GM12878 (cell line): ENCODE measurements around the gene ZNF431. TPM values are rescaled to one million over a fixed set of nuclear protein-coding genes. Genes with fewer than 3 reads are reported as not detected.
"Not testable (repeated sequence)": the region's sequence is repeated elsewhere in the genome, so short reads cannot be mapped to it uniquely, and the experiment has no call there.

Experiments
- ATAC-seq: fragments of 200-7000 bp; cut with Tn5 transposase; 3 replicates; pipeline ENCODE4 v1.9.1; 2020; ENCODE audit warnings: mild to moderate bottlenecking, moderate library complexity
- BruUV-seq: library from RNA; stranded (reverse); fragments of 400-500 nt; replicated peaks from 2 replicates; lab custom pipeline; 2021; lab: Mats Ljungman, UMichigan
- CTCF ChIA-PET: fragments of 300-600 bp; sonication (Branson Sonifier 250); formaldehyde crosslinking; extraction: SDS; loops from one replicate; lab custom pipeline; 2021; ENCODE audit warnings: inconsistent platforms; lab: Yijun Ruan, JAX
- POLR2A ChIA-PET: fragments of 350-600 bp; formaldehyde crosslinking; extraction: SDS; loops from one replicate; lab custom pipeline; 2021; ENCODE audit warnings: inconsistent platforms; lab: Charles Lee
- RAD21 ChIA-PET: fragments of 300-600 bp; sonication (Branson Sonifier 250); formaldehyde crosslinking; loops from one replicate; lab custom pipeline; 2023; ENCODE audit warnings: antibody characterized with exemption; ENCODE audit not compliant: unreplicated experiment; lab: Charles Lee
- SMC1A ChIA-PET: fragments of 300-600 bp; sonication (Branson Sonifier 250); formaldehyde crosslinking; loops from one replicate; lab custom pipeline; 2023; ENCODE audit not compliant: unreplicated experiment, uncharacterized antibody; lab: Charles Lee
- DNase-seq: peaks from one replicate; pipeline ENCODE4 v3.0.0-alpha.2; 2011; ENCODE audit warnings: low read depth, low spot score
- FAIRE-seq: peaks from 3 replicates; lab custom pipeline; 2011; peaks lifted over from hg19 to GRCh38; lab: Jason Lieb, UNC
- H2AFZ ChIP-seq: 2 replicates; pipeline ENCODE4 v1.6.0; 2011; ENCODE audit warnings: low read depth, low read length, control low read depth; ENCODE audit not compliant: control insufficient read depth
- H3K27ac ChIP-seq: 2 replicates; pipeline ENCODE4 v1.5.1; 2011; ENCODE audit warnings: control low read depth; ENCODE audit not compliant: control insufficient read depth, insufficient read depth
- H3K27me3 ChIP-seq, 2 experiments: replicated peaks in 1 of 2; 2 replicates each; pipeline versions ENCODE4 v1.6.0 to v1.6.1; 2011; ENCODE audit warnings: low read length in 1 of 2; ENCODE audit not compliant: control insufficient read depth in 2 of 2, insufficient read depth in 2 of 2
- H3K36me3 ChIP-seq, 2 experiments: 2 replicates each; pipeline ENCODE4 v1.5.1; 2011; ENCODE audit warnings: low read length in 1 of 2; ENCODE audit not compliant: control insufficient read depth in 2 of 2, insufficient read depth in 2 of 2
- H3K4me1 ChIP-seq: 2 replicates; pipeline ENCODE4 v1.6.1; 2011; ENCODE audit warnings: mild to moderate bottlenecking, low read length, moderate library complexity, mixed read lengths; ENCODE audit not compliant: control insufficient read depth, insufficient read depth
- H3K4me2 ChIP-seq: 2 replicates; pipeline ENCODE4 v1.6.0; 2011; ENCODE audit warnings: control low read depth; ENCODE audit not compliant: control insufficient read depth, insufficient read depth
- H3K4me3 ChIP-seq: fragments of 200-600 bp; sonication (generic); 2 replicates; pipeline ENCODE4 v1.5.1; 2016
- H3K79me2 ChIP-seq: 2 replicates; pipeline ENCODE4 v1.6.0; 2011; ENCODE audit warnings: low read length; ENCODE audit not compliant: control insufficient read depth, insufficient read depth
- H3K9ac ChIP-seq: 2 replicates; pipeline ENCODE4 v1.8.0; 2011; ENCODE audit warnings: low read length, control low read depth, mixed read lengths; ENCODE audit not compliant: control insufficient read depth, insufficient read depth
- H3K9me3 ChIP-seq: replicated peaks from 3 replicates; pipeline ENCODE4 v1.5.1; 2011; ENCODE audit warnings: mild to moderate bottlenecking, low read length; ENCODE audit not compliant: control insufficient read depth, insufficient read depth
- H4K20me1 ChIP-seq: 2 replicates; pipeline ENCODE4 v1.6.0; 2011; ENCODE audit not compliant: control insufficient read depth, insufficient read depth
- BRCA1 ChIP-seq: IDR thresholded peaks from 2 replicates; pipeline ENCODE4 v1.6.1; 2011; ENCODE audit warnings: low read depth, low read length, improper control_type of control experiment
- CBX3 ChIP-seq: fragments of 200-600 bp; sonication (generic); IDR thresholded peaks from 2 replicates; pipeline ENCODE4 v1.6.1; 2016; ENCODE audit warnings: low read depth, borderline replicate concordance
- E2F8 ChIP-seq: fragments of 450-650 bp; IDR thresholded peaks from 2 replicates; pipeline ENCODE4 v1.6.1; 2018; ENCODE audit warnings: mild to moderate bottlenecking, low read depth, moderate library complexity; ENCODE audit not compliant: partially characterized antibody
- JUNB ChIP-seq: IDR thresholded peaks from 2 replicates; pipeline ENCODE4 v1.6.1; 2016; ENCODE audit warnings: antibody characterized with exemption, mild to moderate bottlenecking
- NFYA ChIP-seq: IDR thresholded peaks from 2 replicates; pipeline ENCODE4 v1.6.1; 2011; ENCODE audit warnings: low read depth, mild to moderate bottlenecking, low read length, improper control_type of control experiment, borderline replicate concordance
- NR2F1 ChIP-seq: fragments of 450-650 bp; conservative IDR thresholded peaks from 2 replicates; pipeline ENCODE4 v1.6.1; 2017; ENCODE audit warnings: mild to moderate bottlenecking
- PML ChIP-seq: IDR thresholded peaks from 2 replicates; pipeline ENCODE4 v1.6.1; 2012; ENCODE audit warnings: low read length, inconsistent platforms
- SMARCA5 ChIP-seq: fragments of 450-650 bp; IDR thresholded peaks from 2 replicates; pipeline ENCODE4 v1.6.1; 2017; ENCODE audit warnings: mild to moderate bottlenecking
- SPI1 ChIP-seq: IDR thresholded peaks from 2 replicates; pipeline ENCODE4 v1.6.1; 2011; ENCODE audit warnings: low read depth, mild to moderate bottlenecking, low read length, moderate library complexity, borderline replicate concordance; ENCODE audit not compliant: insufficient read depth
- TAF1 ChIP-seq: IDR thresholded peaks from 2 replicates; pipeline ENCODE4 v1.6.1; 2011; ENCODE audit warnings: mild to moderate bottlenecking, low read depth, low read length, borderline replicate concordance
- ZNF274 ChIP-seq: IDR thresholded peaks from one replicate; pipeline ENCODE4 v1.8.0; 2011; ENCODE audit not compliant: insufficient read length, insufficient read depth
- ZNF622 ChIP-seq: fragments of 450-650 bp; IDR thresholded peaks from 2 replicates; pipeline ENCODE4 v1.6.1; 2017; ENCODE audit warnings: mild to moderate bottlenecking, inconsistent platforms
- ZZZ3 ChIP-seq: IDR thresholded peaks from 2 replicates; pipeline ENCODE4 v1.6.1; 2011; ENCODE audit warnings: low read depth; ENCODE audit not compliant: control insufficient read depth, insufficient read length
- whole genome bisulfite sequencing: methylation state at CpG from one replicate; pipeline ENCODE4 v1.1.6; 2016; ENCODE audit warnings: low lambda C conversion rate; ENCODE audit not compliant: insufficient replicate concordance, insufficient coverage; ENCODE audit errors: missing lambda C conversion rate; 5-methylcytosine and 5-hydroxymethylcytosine counted together
- in situ Hi-C: fragments of 300-500 bp; cut with MboI; formaldehyde crosslinking; loops from 9 replicates; pipeline ENCODE4 v1.14.3; 2018; ENCODE audit warnings: mixed read lengths
- intact Hi-C: fragments of 100-400 bp; cut with micrococcal nuclease; formaldehyde crosslinking; loops from one replicate; pipeline ENCODE4 v1.14.2; 2022; ENCODE audit not compliant: unreplicated experiment
- polyA plus RNA-seq, 11 experiments: library from polyadenylated mRNA; depleted of rRNA in 4 of 11; unstranded in 6 of 11; stranded (reverse) in 5 of 11; fragments of >200 nt; fragmentation: Nextera tagmentation in 4 of 11; fragmentation: Illumina TruSeq in 1 of 11; extraction: Ambion mirVana in 4 of 11; extraction: Trizol in 1 of 11; gene quantifications; 1 replicate in 1 of 11; 2 replicates in 10 of 11; pipeline versions ENCODE4 v1.2.1 to v1.2.3, GENCODE V29; 2011 to 2016; ENCODE audit warnings: inconsistent platforms in 2 of 11, missing spikeins in 2 of 11, low read depth in 1 of 11
- total RNA-seq, 4 experiments: library from RNA; depleted of rRNA in 3 of 4; stranded (reverse); fragments of >200 nt in 3 of 4; fragmentation: Illumina TruSeq in 1 of 4; extraction: Trizol in 1 of 4; gene quantifications; 2 replicates each; pipeline versions ENCODE4 v1.2.1 to v1.2.3, GENCODE V29; 2013 to 2021
- TF ChIP-seq, protein P1 (sequence below): fragments of 150-350 bp; IDR thresholded peaks from 2 replicates; pipeline ENCODE4 v1.6.1; 2016; ENCODE audit warnings: low read depth, low read length
- TF ChIP-seq, protein P2 (sequence below): IDR thresholded peaks from 2 replicates; pipeline ENCODE4 v1.6.1; 2012; ENCODE audit warnings: low read depth, low read length, improper control_type of control experiment

ZNF431 gene
- total and polyA plus RNA-seq, 10 of the 15 experiments (the other 5 are each of a cell fraction or from before 2014, with no cell fraction given), result 2.5 to 18.7 (median 10.0) TPM

DNA sequence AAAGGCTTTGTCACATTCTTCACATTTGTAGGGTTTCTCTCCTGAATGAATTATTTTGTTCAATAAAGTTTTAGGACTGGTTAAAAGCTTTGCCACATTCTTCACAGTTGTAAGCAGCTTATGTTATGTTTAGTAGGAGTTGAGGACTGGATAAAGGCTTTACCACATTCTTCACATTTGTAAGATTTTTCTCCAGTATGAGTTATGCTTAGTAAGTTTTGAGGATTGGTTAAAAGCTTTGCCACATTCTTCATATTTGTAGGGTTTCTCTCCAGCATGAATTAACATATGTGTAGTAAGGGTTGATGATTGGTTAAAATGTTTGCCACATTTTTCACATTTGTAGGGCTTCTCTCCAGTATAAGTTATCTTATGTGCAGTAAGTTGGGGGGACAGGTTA is 79.9 kb downstream of the ZNF431 start:
- POLR2A ChIA-PET, result no interaction called here
- H3K9ac ChIP-seq, result no peak overlapping the region
- H3K9me3 ChIP-seq, result no peaks in the 10 kb centered on the region
- no peaks in the 10 kb centered on the region for H3K27me3 ChIP-seq
- SMC1A ChIA-PET, result no interaction called here
- H3K79me2 ChIP-seq, result no peaks in the 10 kb centered on the region
- H3K27ac ChIP-seq, result no peak overlapping the region
- TF ChIP-seq TAF1 (no peak), NFYA (no peak), JUNB (no peak), ZZZ3 (no peak), E2F8 (no peak), CBX3 (no peak), ZNF274 (no peak), NR2F1 (no peak), SPI1 (no peak), ZNF622 (no peak), PML (no peak), BRCA1 (no peak), SMARCA5 (no peak)
- TF ChIP-seq, protein P1, sequence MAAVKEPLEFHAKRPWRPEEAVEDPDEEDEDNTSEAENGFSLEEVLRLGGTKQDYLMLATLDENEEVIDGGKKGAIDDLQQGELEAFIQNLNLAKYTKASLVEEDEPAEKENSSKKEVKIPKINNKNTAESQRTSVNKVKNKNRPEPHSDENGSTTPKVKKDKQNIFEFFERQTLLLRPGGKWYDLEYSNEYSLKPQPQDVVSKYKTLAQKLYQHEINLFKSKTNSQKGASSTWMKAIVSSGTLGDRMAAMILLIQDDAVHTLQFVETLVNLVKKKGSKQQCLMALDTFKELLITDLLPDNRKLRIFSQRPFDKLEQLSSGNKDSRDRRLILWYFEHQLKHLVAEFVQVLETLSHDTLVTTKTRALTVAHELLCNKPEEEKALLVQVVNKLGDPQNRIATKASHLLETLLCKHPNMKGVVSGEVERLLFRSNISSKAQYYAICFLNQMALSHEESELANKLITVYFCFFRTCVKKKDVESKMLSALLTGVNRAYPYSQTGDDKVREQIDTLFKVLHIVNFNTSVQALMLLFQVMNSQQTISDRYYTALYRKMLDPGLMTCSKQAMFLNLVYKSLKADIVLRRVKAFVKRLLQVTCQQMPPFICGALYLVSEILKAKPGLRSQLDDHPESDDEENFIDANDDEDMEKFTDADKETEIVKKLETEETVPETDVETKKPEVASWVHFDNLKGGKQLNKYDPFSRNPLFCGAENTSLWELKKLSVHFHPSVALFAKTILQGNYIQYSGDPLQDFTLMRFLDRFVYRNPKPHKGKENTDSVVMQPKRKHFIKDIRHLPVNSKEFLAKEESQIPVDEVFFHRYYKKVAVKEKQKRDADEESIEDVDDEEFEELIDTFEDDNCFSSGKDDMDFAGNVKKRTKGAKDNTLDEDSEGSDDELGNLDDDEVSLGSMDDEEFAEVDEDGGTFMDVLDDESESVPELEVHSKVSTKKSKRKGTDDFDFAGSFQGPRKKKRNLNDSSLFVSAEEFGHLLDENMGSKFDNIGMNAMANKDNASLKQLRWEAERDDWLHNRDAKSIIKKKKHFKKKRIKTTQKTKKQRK, result no peak
- TF ChIP-seq, protein P2, sequence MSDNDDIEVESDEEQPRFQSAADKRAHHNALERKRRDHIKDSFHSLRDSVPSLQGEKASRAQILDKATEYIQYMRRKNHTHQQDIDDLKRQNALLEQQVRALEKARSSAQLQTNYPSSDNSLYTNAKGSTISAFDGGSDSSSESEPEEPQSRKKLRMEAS, result no peak
- FAIRE-seq (no peak), ATAC-seq (no peak), DNase-seq (no peak)
- no peak overlapping the region for H3K4me2 ChIP-seq
- no TSS peak for BruUV-seq
- no peak overlapping the region for H3K4me3 ChIP-seq
- intact Hi-C loops (no loop called here), in situ Hi-C loops (no loop called here)
- no peaks in the 10 kb centered on the region for H4K20me1 ChIP-seq
- RAD21 ChIA-PET, result no interaction called here
- no peak overlapping the region for H2AFZ ChIP-seq
- no peaks in the 10 kb centered on the region for H3K36me3 ChIP-seq
- H3K4me1 ChIP-seq, result no peaks in the 10 kb centered on the region
- CTCF ChIA-PET, result no interaction called here

- POLR2A ChIA-PET, intact Hi-C loops, H3K27me3 ChIP-seq, H3K4me2 ChIP-seq, H3K9me3 ChIP-seq, RAD21 ChIA-PET, ATAC-seq, H2AFZ ChIP-seq, H3K79me2 ChIP-seq, H4K20me1 ChIP-seq, DNase-seq, SMC1A ChIA-PET, H3K4me1 ChIP-seq, FAIRE-seq, in situ Hi-C loops, H3K27ac ChIP-seq, CTCF ChIA-PET, H3K36me3 ChIP-seq, H3K4me3 ChIP-seq, H3K9ac ChIP-seq, BruUV-seq: not testable (repeated sequence)
- whole genome bisulfite sequencing, result 9% methylated on average over 3 of the region's 3 CpGs
Observed at GRCh38 chr19:21229938-21230337, 88.1 kb downstream of the ZNF431 start.
